SK-N-SH (cell line): ENCODE results near the gene SLC25A4. TPM values are rescaled to one million over a fixed set of nuclear protein-coding genes. Genes with fewer than 3 reads are reported as not detected.

ENCODE experiments used
- CTCF ChIA-PET: fragments of 300-600, 350-600 bp; formaldehyde crosslinking; extraction: SDS; loops from one replicate; lab custom pipeline; 2021; lab: Yijun Ruan, JAX
- POLR2A ChIA-PET: fragments of 350-600 bp; sonication (Branson Sonifier 250); formaldehyde crosslinking; extraction: SDS; loops from one replicate; lab custom pipeline; 2020; ENCODE audit warnings: antibody characterized with exemption, inconsistent platforms; lab: Yijun Ruan, JAX
- DNase-seq: peaks from one replicate; pipeline ENCODE4 v3.0.0; 2012
- H2AFZ ChIP-seq: fragments of 200-600 bp; sonication (generic); 2 replicates; pipeline ENCODE4 v1.8.1; 2016; ENCODE audit warnings: antibody characterized with exemption, mild to moderate bottlenecking, low read depth
- H3F3A ChIP-seq: fragments of 200-600 bp; sonication (generic); replicated peaks from 2 replicates; pipeline ENCODE3; 2016; ENCODE audit warnings: antibody characterized with exemption, mild to moderate bottlenecking; ENCODE audit not compliant: insufficient read depth
- H3K27ac ChIP-seq, 2 experiments: fragments of 200-500 bp in 1 of 2; fragments of 200-600 bp in 1 of 2; sonication (Bioruptor generic) in 1 of 2; sonication (generic), shearing (Covaris generic) in 1 of 2; 2 replicates each; pipeline versions ENCODE4 v1.5.1 to v1.6.1; 2014 to 2016; ENCODE audit warnings: low read depth in 2 of 2, inconsistent platforms in 1 of 2, low read length in 1 of 2, mild to moderate bottlenecking in 1 of 2, mixed read lengths in 1 of 2
- H3K27me3 ChIP-seq: fragments of 200-600 bp; sonication (generic), shearing (Covaris generic); 2 replicates; pipeline ENCODE4 v1.6.1; 2016; ENCODE audit warnings: mixed run types; ENCODE audit not compliant: insufficient read depth
- H3K36me3 ChIP-seq, 2 experiments: fragments of 200-500 bp in 1 of 2; fragments of 200-600 bp in 1 of 2; sonication (Bioruptor generic) in 1 of 2; sonication (generic) in 1 of 2; replicated peaks in 1 of 2; 2 replicates each; pipeline versions ENCODE3 to v1.5.1; 2014 to 2016; ENCODE audit warnings: low read length in 1 of 2, mild to moderate bottlenecking in 1 of 2; ENCODE audit not compliant: insufficient read depth in 2 of 2, control insufficient read depth in 1 of 2
- H3K4me1 ChIP-seq, 2 experiments: fragments of 200-500 bp in 1 of 2; fragments of 200-600 bp in 1 of 2; sonication (Bioruptor generic) in 1 of 2; sonication (generic), shearing (Covaris generic) in 1 of 2; 2 replicates each; pipeline versions ENCODE4 v1.5.1 to v1.6.1; 2014 to 2016; ENCODE audit warnings: low read depth in 1 of 2, low read length in 1 of 2, mixed run types in 1 of 2; ENCODE audit not compliant: insufficient read depth in 2 of 2, control insufficient read depth in 1 of 2
- H3K4me2 ChIP-seq: fragments of 200-600 bp; sonication (generic), shearing (Covaris generic); 2 replicates; pipeline ENCODE4 v1.6.1; 2017; ENCODE audit warnings: mixed run types
- H3K4me3 ChIP-seq, 2 experiments: fragments of 200-500 bp in 1 of 2; fragments of 200-600 bp in 1 of 2; sonication (Bioruptor generic) in 1 of 2; sonication (generic), shearing (Covaris generic) in 1 of 2; 2 replicates each; pipeline versions ENCODE4 v1.5.1 to v1.8.1; 2014 to 2016; ENCODE audit warnings: low read depth in 2 of 2, inconsistent platforms in 1 of 2, low read length in 1 of 2, mild to moderate bottlenecking in 1 of 2, mixed read lengths in 1 of 2, moderate library complexity in 1 of 2
- H3K79me2 ChIP-seq: fragments of 200-600 bp; sonication (generic); 2 replicates; pipeline ENCODE4 v1.8.1; 2017; ENCODE audit warnings: mild to moderate bottlenecking; ENCODE audit not compliant: insufficient read depth
- H3K9ac ChIP-seq: fragments of 200-600 bp; sonication (generic); 2 replicates; pipeline ENCODE4 v1.6.1; 2017; ENCODE audit warnings: mixed run types
- H3K9me2 ChIP-seq: fragments of 200-600 bp; sonication (generic); 2 replicates; pipeline ENCODE4 v1.6.1; 2017; ENCODE audit warnings: mixed run types
- H3K9me3 ChIP-seq: fragments of 200-600 bp; sonication (generic); 2 replicates; pipeline ENCODE4 v1.6.1; 2017; ENCODE audit warnings: mixed run types, mild to moderate bottlenecking, moderate library complexity
- H4K20me1 ChIP-seq: fragments of 200-600 bp; sonication (generic); 2 replicates; pipeline ENCODE4 v1.6.1; 2017; ENCODE audit warnings: mild to moderate bottlenecking, mixed run types; ENCODE audit not compliant: insufficient read depth
- CHD2 ChIP-seq: fragments of 150-350 bp; IDR thresholded peaks from 2 replicates; pipeline ENCODE4 v1.6.1; 2018; ENCODE audit warnings: low read length; ENCODE audit not compliant: partially characterized antibody
- ELF1 ChIP-seq: IDR thresholded peaks from 2 replicates; pipeline ENCODE4 v1.4.0; 2012
- EZH2phosphoT487 ChIP-seq: fragments of 200-600 bp; sonication (generic); IDR thresholded peaks from 2 replicates; pipeline ENCODE4 v1.6.1; 2017; ENCODE audit warnings: low read depth, mixed run types, mild to moderate bottlenecking, antibody characterized with exemption, moderate library complexity, borderline replicate concordance
- FOSL2 ChIP-seq: IDR thresholded peaks from 2 replicates; pipeline ENCODE4 v1.4.0; 2012; ENCODE audit warnings: low read depth, mild to moderate bottlenecking, moderate library complexity, borderline replicate concordance
- FOXJ3 ChIP-seq: sonication (generic); formaldehyde crosslinking; IDR thresholded peaks from 2 replicates; pipeline ENCODE4 v1.5.1; 2020; ENCODE audit warnings: mild to moderate bottlenecking, missing genetic modification reagents
- FOXM1 ChIP-seq: IDR thresholded peaks from 2 replicates; pipeline ENCODE4 v1.4.0; 2012; ENCODE audit warnings: low read depth, mild to moderate bottlenecking
- GABPA ChIP-seq: IDR thresholded peaks from 2 replicates; pipeline ENCODE4 v1.4.0; 2012; ENCODE audit warnings: low read depth, mild to moderate bottlenecking
- MEF2A ChIP-seq: IDR thresholded peaks from 2 replicates; pipeline ENCODE4 v1.4.0; 2012; ENCODE audit warnings: low read depth, borderline replicate concordance
- POLR2AphosphoS5 ChIP-seq: IDR thresholded peaks from 2 replicates; pipeline ENCODE4 v1.6.1; 2012; ENCODE audit warnings: low read depth, low read length
- RAD21 ChIP-seq: IDR thresholded peaks from 2 replicates; pipeline ENCODE4 v1.6.1; 2012; ENCODE audit warnings: mild to moderate bottlenecking, low read length
- RCOR1 ChIP-seq: fragments of 150-350 bp; IDR thresholded peaks from 2 replicates; pipeline ENCODE4 v1.6.1; 2017; ENCODE audit warnings: antibody characterized with exemption, low read length
- RFX5 ChIP-seq: IDR thresholded peaks from 2 replicates; pipeline ENCODE4 v1.6.1; 2012; ENCODE audit warnings: mild to moderate bottlenecking, improper control_type of control experiment, low read length
- SMC3 ChIP-seq: IDR thresholded peaks from 2 replicates; pipeline ENCODE4 v1.6.1; 2012; ENCODE audit warnings: low read depth, low read length, improper control_type of control experiment
- TEAD4 ChIP-seq: IDR thresholded peaks from 2 replicates; pipeline ENCODE4 v1.4.0; 2012; ENCODE audit warnings: mild to moderate bottlenecking, borderline replicate concordance; ENCODE audit not compliant: insufficient read depth
- YY1 ChIP-seq: IDR thresholded peaks from 2 replicates; pipeline ENCODE4 v1.4.0; 2012; ENCODE audit warnings: low read depth, mild to moderate bottlenecking
- WGBS: methylation state at CpG from one replicate; pipeline ENCODE4 v1.1.6; 2017; ENCODE audit warnings: low lambda C conversion rate; 5-methylcytosine and 5-hydroxymethylcytosine counted together
- polyA plus RNA-seq, 3 experiments: library from polyadenylated mRNA; depleted of rRNA; stranded (reverse); fragments of >200 nt; gene quantifications; 2 replicates each; pipeline ENCODE4 v1.2.3, GENCODE V29; 2012
- TF ChIP-seq, protein P1 (sequence below): fragments of 200-600 bp; sonication (generic); IDR thresholded peaks from 2 replicates; pipeline ENCODE4 v1.6.1; 2017; ENCODE audit warnings: antibody characterized with exemption, mild to moderate bottlenecking, moderate library complexity
- TF ChIP-seq, protein P2 (sequence below): fragments of 150-350 bp; IDR thresholded peaks from 2 replicates; pipeline ENCODE4 v1.6.1; 2016; ENCODE audit warnings: mild to moderate bottlenecking, low read depth, low read length
- TF ChIP-seq, protein P3 (sequence below): fragments of 150-350 bp; IDR thresholded peaks from 2 replicates; pipeline ENCODE4 v1.6.1; 2017; ENCODE audit warnings: antibody characterized with exemption, low read length, low read depth, borderline replicate concordance
- TF ChIP-seq, protein P4 (sequence below): IDR thresholded peaks from 2 replicates; pipeline ENCODE4 v1.4.0; 2012; ENCODE audit warnings: low read depth, borderline replicate concordance
- TF ChIP-seq, protein P5 (sequence below): IDR thresholded peaks from 2 replicates; pipeline ENCODE4 v1.4.0; 2012; ENCODE audit warnings: low read depth, borderline replicate concordance

SLC25A4 gene
- polyA plus RNA-seq, 1 of the 3 experiments (the other 2 are of a cell fraction) = 36.2 TPM

DNA sequence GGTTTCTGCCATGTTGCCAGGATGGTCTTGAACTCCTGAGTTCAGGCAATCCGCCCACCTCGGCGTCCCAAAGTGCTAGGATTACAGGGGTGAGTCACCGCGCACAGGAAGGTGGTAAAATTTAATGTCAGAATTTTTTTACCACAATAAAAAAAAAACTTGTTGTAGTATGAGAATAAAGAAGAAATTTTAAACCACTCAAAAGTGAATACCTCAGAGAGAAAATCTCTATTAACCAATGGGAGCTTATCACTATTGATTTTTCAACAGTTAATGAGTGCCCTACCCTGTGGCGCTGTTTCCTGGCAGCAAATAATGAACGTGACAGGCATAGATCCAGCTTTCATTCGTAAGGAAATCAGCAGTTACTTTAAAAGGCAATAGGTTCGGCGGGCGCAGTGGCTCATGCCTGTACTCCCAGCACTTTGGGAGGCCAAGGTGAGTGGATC, 32.7 kb upstream of the SLC25A4 start:
- DNase-seq = no peak
- Histone ChIP-seq H3K27ac (no peak overlapping the region), H3K9ac (no peak overlapping the region), H3K9me2 (no peaks in the 10 kb centered on the region), H4K20me1 (no peaks in the 10 kb centered on the region), H3K9me3 (no peaks in the 10 kb centered on the region), H3K79me2 (no peaks in the 10 kb centered on the region), H3K4me3 (no peak overlapping the region), H2AFZ (no peak overlapping the region), H3K4me1 (peaks cover 0 to 22% of the 10 kb centered on the region in 2 experiments; a peak in 3 of 4 replicates)
- TF ChIP-seq, protein P1, sequence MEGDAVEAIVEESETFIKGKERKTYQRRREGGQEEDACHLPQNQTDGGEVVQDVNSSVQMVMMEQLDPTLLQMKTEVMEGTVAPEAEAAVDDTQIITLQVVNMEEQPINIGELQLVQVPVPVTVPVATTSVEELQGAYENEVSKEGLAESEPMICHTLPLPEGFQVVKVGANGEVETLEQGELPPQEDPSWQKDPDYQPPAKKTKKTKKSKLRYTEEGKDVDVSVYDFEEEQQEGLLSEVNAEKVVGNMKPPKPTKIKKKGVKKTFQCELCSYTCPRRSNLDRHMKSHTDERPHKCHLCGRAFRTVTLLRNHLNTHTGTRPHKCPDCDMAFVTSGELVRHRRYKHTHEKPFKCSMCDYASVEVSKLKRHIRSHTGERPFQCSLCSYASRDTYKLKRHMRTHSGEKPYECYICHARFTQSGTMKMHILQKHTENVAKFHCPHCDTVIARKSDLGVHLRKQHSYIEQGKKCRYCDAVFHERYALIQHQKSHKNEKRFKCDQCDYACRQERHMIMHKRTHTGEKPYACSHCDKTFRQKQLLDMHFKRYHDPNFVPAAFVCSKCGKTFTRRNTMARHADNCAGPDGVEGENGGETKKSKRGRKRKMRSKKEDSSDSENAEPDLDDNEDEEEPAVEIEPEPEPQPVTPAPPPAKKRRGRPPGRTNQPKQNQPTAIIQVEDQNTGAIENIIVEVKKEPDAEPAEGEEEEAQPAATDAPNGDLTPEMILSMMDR = no peak
- TF ChIP-seq, protein P2, sequence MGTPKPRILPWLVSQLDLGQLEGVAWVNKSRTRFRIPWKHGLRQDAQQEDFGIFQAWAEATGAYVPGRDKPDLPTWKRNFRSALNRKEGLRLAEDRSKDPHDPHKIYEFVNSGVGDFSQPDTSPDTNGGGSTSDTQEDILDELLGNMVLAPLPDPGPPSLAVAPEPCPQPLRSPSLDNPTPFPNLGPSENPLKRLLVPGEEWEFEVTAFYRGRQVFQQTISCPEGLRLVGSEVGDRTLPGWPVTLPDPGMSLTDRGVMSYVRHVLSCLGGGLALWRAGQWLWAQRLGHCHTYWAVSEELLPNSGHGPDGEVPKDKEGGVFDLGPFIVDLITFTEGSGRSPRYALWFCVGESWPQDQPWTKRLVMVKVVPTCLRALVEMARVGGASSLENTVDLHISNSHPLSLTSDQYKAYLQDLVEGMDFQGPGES = no peak
- TF ChIP-seq ELF1 (no peak), RAD21 (no peak), CHD2 (no peak), EZH2phosphoT487 (no peak), FOXJ3 (CRISPR knock-in tag) (no peak), RFX5 (no peak), SMC3 (no peak), FOSL2 (no peak), TEAD4 (no peak), YY1 (no peak), FOXM1 (no peak), POLR2AphosphoS5 (no peak), GABPA (no peak), MEF2A (no peak), RCOR1 (no peak)
- TF ChIP-seq, protein P3, sequence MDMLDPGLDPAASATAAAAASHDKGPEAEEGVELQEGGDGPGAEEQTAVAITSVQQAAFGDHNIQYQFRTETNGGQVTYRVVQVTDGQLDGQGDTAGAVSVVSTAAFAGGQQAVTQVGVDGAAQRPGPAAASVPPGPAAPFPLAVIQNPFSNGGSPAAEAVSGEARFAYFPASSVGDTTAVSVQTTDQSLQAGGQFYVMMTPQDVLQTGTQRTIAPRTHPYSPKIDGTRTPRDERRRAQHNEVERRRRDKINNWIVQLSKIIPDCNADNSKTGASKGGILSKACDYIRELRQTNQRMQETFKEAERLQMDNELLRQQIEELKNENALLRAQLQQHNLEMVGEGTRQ = no peak
- TF ChIP-seq, protein P4, sequence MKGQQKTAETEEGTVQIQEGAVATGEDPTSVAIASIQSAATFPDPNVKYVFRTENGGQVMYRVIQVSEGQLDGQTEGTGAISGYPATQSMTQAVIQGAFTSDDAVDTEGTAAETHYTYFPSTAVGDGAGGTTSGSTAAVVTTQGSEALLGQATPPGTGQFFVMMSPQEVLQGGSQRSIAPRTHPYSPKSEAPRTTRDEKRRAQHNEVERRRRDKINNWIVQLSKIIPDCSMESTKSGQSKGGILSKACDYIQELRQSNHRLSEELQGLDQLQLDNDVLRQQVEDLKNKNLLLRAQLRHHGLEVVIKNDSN = no peak
- TF ChIP-seq, protein P5, sequence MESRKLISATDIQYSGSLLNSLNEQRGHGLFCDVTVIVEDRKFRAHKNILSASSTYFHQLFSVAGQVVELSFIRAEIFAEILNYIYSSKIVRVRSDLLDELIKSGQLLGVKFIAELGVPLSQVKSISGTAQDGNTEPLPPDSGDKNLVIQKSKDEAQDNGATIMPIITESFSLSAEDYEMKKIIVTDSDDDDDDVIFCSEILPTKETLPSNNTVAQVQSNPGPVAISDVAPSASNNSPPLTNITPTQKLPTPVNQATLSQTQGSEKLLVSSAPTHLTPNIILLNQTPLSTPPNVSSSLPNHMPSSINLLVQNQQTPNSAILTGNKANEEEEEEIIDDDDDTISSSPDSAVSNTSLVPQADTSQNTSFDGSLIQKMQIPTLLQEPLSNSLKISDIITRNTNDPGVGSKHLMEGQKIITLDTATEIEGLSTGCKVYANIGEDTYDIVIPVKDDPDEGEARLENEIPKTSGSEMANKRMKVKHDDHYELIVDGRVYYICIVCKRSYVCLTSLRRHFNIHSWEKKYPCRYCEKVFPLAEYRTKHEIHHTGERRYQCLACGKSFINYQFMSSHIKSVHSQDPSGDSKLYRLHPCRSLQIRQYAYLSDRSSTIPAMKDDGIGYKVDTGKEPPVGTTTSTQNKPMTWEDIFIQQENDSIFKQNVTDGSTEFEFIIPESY = no peak
- TF ChIP-seq, all 33 proteins: peak for 0
- Histone ChIP-seq H3K36me3 (no peaks in the 10 kb centered on the region), H3K27me3 (no peaks in the 10 kb centered on the region), H3F3A (peaks cover 13% of the 10 kb centered on the region), H3K4me2 (no peak overlapping the region)
- ChIA-PET CTCF (no interaction called here), POLR2A (no interaction called here)
- WGBS = 89% methylated on average over 11 of the region's 11 CpGs
